ENCODE results near the gene DEAF1.

The DEAF1 gene

GRCh38 chr11:635945-636510 lies 59.0 kb downstream of the DEAF1 start:
- TF ChIP-seq GABPA (IDR thresholded peaks at IDR 0.05; ENCODE audit: low read depth) (no peak), CTCF (IDR thresholded peaks at IDR 0.05; ENCODE audit: insufficient read depth, low read length) (no peak), SPI1 (IDR thresholded peaks at IDR 0.05; ENCODE audit: borderline replicate concordance, low read depth) (no peak), POLR2AphosphoS5 (IDR thresholded peaks at IDR 0.05; ENCODE audit: low read depth) (no peak), REST (IDR thresholded peaks at IDR 0.05; ENCODE audit: insufficient replicate concordance, low read depth) (no peak)
- no peak overlapping the region for H3K4me3 ChIP-seq (replicated peaks; ENCODE audit: insufficient read depth, low read length)
- no peak overlapping the region for H3K27ac ChIP-seq (replicated peaks)
- DNase-seq (ENCODE audit: low read depth in 1 of 2, low spot score in 1 of 2): no peak
- no peaks in the 10 kb centered on the region for H3K27me3 ChIP-seq (ENCODE audit: insufficient read depth, poor library complexity, severe bottlenecking)

GRCh38 chr11:630871-631270 lies 64.2 kb downstream of the DEAF1 start:
- TF ChIP-seq SPI1 (IDR thresholded peaks at IDR 0.05; ENCODE audit: borderline replicate concordance, low read depth) (no peak), REST (IDR thresholded peaks at IDR 0.05; ENCODE audit: insufficient replicate concordance, low read depth) (no peak), CTCF (IDR thresholded peaks at IDR 0.05; ENCODE audit: insufficient read depth, low read length) (no peak), GABPA (IDR thresholded peaks at IDR 0.05; ENCODE audit: low read depth) (no peak), POLR2AphosphoS5 (IDR thresholded peaks at IDR 0.05; ENCODE audit: low read depth) (no peak)
- H3K27ac ChIP-seq (replicated peaks): no peak overlapping the region
- no peak for DNase-seq (ENCODE audit: low read depth in 1 of 2, low spot score in 1 of 2)
- H3K27me3 ChIP-seq (ENCODE audit: insufficient read depth, poor library complexity, severe bottlenecking): no peaks in the 10 kb centered on the region
- no peak overlapping the region for H3K4me3 ChIP-seq (replicated peaks; ENCODE audit: insufficient read depth, low read length)

- DNase-seq (ENCODE audit: low read depth in 1 of 2, low spot score in 1 of 2): no peak
- no peak for TF ChIP-seq POLR2AphosphoS5 (IDR thresholded peaks at IDR 0.05; ENCODE audit: low read depth)
- no peak for TF ChIP-seq GABPA (IDR thresholded peaks at IDR 0.05; ENCODE audit: low read depth)
- no peak for TF ChIP-seq REST (IDR thresholded peaks at IDR 0.05; ENCODE audit: insufficient replicate concordance, low read depth)
- TF ChIP-seq SPI1 (IDR thresholded peaks at IDR 0.05; ENCODE audit: borderline replicate concordance, low read depth): no peak
- TF ChIP-seq CTCF (IDR thresholded peaks at IDR 0.05; ENCODE audit: insufficient read depth, low read length): no peak
- Histone ChIP-seq H3K27ac (replicated peaks) (no peak overlapping the region), H3K4me3 (replicated peaks; ENCODE audit: insufficient read depth, low read length) (no peak overlapping the region), H3K27me3 (ENCODE audit: insufficient read depth, poor library complexity, severe bottlenecking) (no peaks in the 10 kb centered on the region)
These were observed 65.8 kb downstream of the DEAF1 start for GRCh38 chr11:629237-629583.
